ENCODE measurements around the gene TAOK3.

Gene TAOK3

GRCh38 chr12:118219772-118220171 is 152.9 kb downstream of the TAOK3 start:
- no peak for DNase-seq (ENCODE audit: low read depth in 4 of 4, low spot score in 1 of 4)

DNA sequence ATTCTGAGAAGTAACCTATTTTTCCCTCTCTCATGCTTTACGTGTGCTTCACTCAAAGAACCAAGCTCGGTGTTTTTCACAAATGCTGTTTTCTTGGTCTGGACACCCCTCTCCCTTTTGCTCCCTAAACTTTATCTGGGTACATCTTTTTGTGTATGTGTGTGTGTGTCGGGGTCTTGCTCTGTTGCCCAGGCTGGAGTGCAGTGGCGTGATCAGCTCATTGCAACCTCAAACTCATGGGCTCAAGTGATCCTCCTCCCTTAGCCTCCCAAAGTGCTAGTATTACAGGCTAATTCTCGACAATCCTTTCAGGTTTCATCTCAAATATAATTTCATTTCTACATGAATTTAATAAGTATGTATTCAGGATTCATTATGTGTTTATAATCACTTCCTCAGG is 153.6 kb downstream of the TAOK3 start:
- DNase-seq (ENCODE audit: low read depth in 4 of 4, low spot score in 1 of 4): no peak

DNA sequence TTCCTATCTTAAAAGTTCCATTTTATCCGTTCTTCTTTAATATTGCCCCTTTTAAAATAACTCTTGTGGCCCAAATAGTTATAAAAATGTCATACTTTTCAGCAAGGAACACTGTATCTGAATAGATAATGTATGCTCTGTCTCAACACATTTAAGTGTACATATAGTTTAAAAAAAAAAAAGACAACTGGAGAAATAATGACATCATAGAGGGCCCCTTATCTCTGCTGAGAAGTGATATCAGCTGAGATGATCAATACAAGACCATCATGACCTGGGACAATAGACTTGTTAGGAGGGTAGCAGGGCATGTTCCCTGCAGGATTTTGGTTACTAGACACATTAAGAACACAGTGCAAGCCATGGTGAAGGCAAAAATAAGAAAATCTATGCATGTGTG is 159.3 kb downstream of the TAOK3 start:
- DNase-seq (ENCODE audit: low read depth in 4 of 4, low spot score in 1 of 4): no peak

DNA sequence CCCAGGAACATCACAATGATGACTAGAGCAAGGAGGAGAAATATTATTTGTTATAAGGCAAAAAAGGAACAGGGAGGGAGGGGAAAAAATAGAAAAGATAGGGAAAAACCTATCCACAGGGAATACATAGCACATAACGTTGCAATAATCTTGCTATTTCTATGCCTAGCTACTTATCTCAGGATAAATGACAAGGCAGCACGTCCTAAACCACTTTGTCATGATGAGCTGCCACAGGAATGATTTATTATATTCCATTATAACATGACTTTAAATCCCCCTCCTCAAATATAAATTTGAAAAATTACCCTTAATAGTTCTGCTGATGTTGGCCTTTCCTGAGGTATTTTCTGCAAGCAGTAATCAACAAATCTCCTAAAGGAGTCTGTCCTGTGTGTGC is 160.1 kb downstream of the TAOK3 start:
- DNase-seq (ENCODE audit: low read depth in 4 of 4, low spot score in 1 of 4): no peak

DNA sequence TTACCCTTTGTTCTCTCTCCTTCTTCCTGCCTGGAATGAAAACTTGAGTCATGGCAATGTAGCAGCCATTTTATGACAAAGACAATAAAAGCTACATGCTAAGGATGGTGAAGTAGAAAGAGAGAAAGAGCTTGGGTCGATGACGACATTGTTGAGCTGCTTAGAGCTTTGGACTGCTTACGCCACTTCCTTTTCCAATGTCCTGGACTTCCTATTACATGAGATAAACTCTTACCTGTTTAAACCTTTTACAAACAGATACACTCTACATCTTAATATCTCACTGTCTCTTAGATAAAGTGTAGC is 166.6 kb downstream of the TAOK3 start:
- no peak for DNase-seq (ENCODE audit: low read depth in 4 of 4, low spot score in 1 of 4)

GRCh38 chr12:118193958-118194357 is 178.7 kb downstream of the TAOK3 start:
- no peak for DNase-seq (ENCODE audit: low read depth in 4 of 4, low spot score in 1 of 4)

DNA sequence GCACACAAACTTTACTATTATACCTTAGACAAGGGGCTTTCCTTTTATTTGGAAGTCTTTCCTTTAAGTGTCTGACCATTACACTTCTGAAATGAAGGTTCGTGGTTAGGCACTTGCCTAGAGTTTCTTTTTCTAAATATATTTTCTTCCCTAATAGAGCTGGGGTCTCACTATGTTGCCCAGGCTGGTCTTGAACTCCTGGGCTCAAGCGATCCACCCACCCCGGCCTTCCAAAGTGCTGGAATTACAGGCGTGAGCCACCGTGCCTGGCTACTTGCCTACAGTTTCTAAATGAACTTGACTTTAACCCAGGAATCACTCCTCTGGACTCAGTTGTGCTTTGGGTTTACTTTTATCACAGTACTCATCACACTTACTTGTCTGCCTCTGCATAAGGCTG is 179.2 kb downstream of the TAOK3 start:
- DNase-seq (ENCODE audit: low read depth in 4 of 4, low spot score in 1 of 4): no peak

GRCh38 chr12:118190266-118190665 is 182.4 kb downstream of the TAOK3 start:
- DNase-seq (ENCODE audit: low read depth in 4 of 4, low spot score in 1 of 4): no peak

DNA sequence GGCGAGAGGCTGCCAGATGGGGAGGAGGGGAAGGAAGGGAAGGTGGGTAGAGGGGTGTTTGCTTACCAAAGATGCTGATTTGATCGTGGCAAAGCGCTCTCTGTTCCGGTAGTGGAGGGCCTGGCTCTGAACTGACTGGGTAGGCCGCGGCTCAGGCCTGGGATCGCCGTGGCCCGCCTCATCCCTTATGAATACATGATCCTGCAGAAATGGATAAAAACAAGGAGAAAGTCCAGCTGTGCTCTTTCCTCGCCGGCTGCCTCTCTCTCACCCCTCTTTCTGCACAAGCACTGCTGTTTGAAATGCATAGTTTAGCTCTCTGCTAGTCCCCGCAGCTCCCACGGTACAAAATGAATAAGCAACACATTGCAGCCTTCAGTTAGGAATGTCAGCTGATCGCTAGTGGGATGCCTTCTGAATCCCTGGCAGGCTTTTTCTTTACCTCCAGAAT is 182.9 kb downstream of the TAOK3 start:
- no peak for DNase-seq (ENCODE audit: low read depth in 4 of 4, low spot score in 1 of 4)

GRCh38 chr12:118188690-118189371 is 183.9 kb downstream of the TAOK3 start:
- no peak for DNase-seq (ENCODE audit: low read depth in 4 of 4, low spot score in 1 of 4)

DNA sequence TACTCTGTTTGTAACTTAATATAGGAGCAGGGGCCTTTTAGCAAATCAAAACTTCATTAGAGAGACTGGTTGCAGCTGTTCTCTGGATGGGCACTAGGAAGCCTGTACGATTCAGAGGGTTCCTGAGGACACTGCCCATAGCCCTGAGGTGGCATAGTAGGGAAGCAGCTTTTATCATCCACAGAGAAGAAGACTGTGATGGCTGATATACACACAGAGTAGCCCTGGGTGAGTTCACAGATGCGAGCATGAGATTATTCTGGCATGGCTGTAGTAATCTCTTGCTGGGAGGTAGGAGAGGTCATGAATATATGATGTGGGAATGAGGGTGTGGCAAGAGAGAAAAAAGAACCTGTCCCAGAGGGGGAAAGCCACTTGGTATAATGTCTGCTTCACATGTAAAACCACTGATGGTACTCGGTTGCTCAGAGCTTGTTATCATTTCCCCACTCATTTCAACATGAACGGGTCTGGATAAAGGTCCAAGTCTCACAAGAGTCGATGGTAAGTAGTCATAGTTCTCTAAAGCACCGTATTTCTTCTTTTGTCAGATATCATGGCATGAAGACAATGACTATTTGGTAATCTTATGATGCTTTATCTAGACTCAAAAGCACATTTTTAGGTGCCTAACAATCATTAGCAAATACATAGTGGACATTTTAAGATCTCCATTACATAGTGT is 184.8 kb downstream of the TAOK3 start:
- no peak for DNase-seq (ENCODE audit: low read depth in 4 of 4, low spot score in 1 of 4)

GRCh38 chr12:118185602-118186397 is 186.9 kb downstream of the TAOK3 start:
- no peak for DNase-seq (ENCODE audit: low read depth in 4 of 4, low spot score in 1 of 4)

DNA sequence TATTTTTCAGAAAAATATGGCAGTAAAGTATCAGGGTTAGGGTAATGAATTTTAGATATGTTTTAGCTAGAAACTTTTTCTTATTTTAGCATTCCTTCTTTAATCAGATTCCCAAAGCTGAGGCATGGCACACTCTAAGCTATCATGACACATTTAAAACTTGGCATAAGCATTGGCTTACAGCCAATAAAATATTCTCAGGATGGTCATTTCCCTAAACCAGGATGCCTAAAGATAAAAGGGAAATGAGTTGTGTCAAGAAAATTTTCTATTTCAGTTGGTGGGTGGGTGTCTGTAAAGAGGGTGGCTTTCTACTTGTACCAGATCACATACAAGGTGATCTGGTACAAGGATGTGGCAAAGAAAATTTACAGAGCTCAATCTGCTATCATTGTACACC is 189.0 kb downstream of the TAOK3 start:
- DNase-seq (ENCODE audit: low read depth in 4 of 4, low spot score in 1 of 4): no peak

DNA sequence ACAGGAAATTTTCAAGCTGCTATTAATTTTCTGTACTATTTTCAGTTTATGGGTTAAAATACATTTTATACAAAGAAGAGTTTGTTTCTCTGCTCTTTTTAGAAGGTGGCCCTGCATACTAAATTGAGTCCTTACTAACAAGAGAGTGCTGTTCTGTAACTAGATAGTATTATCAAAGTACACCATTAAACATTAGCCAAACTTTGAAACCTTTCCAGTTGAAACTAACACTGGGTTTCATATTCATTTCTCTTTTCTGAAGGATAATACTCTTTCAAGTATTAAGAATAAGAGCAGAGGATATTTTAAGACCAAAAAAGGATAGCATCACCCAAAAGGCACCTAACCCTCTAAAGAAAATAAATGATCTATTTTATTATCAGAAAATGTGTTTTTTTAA is 189.6 kb downstream of the TAOK3 start:
- no peak for DNase-seq (ENCODE audit: low read depth in 4 of 4, low spot score in 1 of 4)

- no peak for DNase-seq (ENCODE audit: low read depth in 4 of 4, low spot score in 1 of 4)
Observed at GRCh38 chr12:118175823-118176447, 196.8 kb downstream of the TAOK3 start.

DNA sequence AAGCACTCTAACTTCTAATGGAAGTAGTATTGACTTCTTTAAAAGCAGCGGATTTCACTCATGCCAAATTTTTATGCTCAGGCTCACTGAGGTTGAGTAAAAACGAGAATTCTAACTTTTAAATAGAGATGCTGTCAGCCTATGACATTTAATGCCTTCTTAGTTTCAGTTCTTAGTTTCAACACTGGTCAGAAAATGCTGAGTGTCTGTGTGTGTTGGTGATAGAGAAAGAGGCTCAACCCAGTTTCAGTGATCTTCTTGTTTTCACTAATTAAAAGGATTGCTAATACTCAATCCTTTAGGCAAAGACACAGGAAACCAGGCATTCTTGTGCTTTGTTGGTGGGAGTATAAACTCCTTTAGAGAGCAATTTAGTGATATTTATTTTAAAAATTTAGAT is 205.8 kb downstream of the TAOK3 start:
- DNase-seq (ENCODE audit: low read depth in 4 of 4, low spot score in 1 of 4): no peak

GRCh38 chr12:118164798-118165486 is 207.8 kb downstream of the TAOK3 start:
- DNase-seq (ENCODE audit: low read depth in 4 of 4, low spot score in 1 of 4): no peak

DNA sequence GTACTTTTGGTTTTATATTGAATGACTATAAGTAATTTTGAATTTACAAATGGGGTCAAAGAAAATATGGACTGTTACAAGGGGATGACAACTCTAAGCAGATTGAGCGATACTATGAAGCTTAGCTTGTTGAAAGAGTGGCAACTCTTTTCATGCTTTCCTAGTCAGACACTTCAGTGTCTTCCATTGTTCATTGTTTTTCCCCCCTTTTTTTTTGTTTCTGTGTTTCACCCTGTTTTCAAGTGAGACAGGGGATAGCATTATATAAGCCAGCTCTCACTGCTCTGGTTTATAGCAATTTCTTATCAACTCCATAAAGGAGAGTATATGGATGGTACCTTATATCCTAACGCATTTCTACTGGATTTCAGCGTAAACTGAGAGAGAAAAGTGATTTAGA is 212.2 kb downstream of the TAOK3 start:
- DNase-seq (ENCODE audit: low read depth in 4 of 4, low spot score in 1 of 4): no peak

DNA sequence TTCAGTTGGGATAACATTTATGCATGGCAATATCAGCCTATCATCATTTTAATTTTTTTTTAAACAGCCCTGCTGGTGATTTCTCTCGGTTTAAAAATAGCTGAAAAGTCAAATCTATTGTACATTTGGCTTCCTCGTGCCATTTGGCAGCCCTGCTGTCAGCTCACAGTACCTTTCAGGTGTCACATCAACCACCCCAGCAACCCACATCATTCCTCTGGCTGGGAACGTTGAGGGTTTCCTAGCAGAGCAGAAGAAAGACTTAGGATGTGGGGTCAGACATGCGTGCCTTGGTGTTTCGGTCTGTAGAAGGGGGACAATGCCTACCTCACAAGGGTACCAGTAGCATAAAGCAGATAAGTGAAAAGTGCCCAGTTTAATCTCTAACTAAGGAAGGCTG is 221.0 kb downstream of the TAOK3 start:
- no peak for DNase-seq (ENCODE audit: low read depth in 4 of 4, low spot score in 1 of 4)

DNA sequence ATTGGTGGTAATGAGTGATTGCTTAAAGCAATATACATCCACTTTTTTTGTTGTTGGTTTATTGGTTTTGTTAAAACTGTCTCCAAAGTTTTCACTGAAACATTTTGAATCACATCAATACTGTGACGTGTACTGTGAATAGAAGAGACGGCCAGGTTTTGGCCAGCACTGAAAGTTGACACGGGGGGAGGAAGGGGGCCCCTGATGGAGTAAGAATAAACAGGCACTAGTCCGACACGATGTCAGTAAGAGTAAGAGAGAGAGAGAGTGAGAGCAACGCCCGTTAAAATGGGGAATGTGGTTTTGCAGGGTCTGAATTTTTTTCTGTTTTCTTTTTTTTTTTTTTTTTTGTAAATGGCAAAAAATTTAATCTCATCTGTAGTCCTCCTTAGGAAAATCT is 222.1 kb downstream of the TAOK3 start:
- DNase-seq (ENCODE audit: low read depth in 4 of 4, low spot score in 1 of 4): no peak

GRCh38 chr12:118148287-118148686 is 224.4 kb downstream of the TAOK3 start:
- no peak for DNase-seq (ENCODE audit: low read depth in 4 of 4, low spot score in 1 of 4)
